RWPE2 (cell line): ENCODE results near the gene CEP72.
"Not testable (repeated sequence)": the region's sequence is repeated elsewhere in the genome, so short reads cannot be mapped to it uniquely, and the experiment has no call there.

Experiments
- ATAC-seq: fragments of 200-7000 bp; cut with Tn5 transposase; 3 replicates; pipeline ENCODE4 v1.9.1; 2021; ENCODE audit warnings: low read depth
- DNase-seq: peaks from one replicate; pipeline ENCODE4 v3.0.0-alpha.2; 2020; ENCODE audit warnings: low spot score
- H3K27ac ChIP-seq: fragments of 450-650 bp; 2 replicates; pipeline ENCODE4 v1.5.1; 2017; ENCODE audit warnings: mild to moderate bottlenecking; ENCODE audit not compliant: poor library complexity, severe bottlenecking
- H3K27me3 ChIP-seq: fragments of 250-450 bp; sonication (Bioruptor Pico); 2 replicates; pipeline ENCODE4 v1.5.1; 2021; ENCODE audit warnings: mild to moderate bottlenecking, moderate library complexity; ENCODE audit not compliant: insufficient read depth, poor library complexity, severe bottlenecking
- H3K36me3 ChIP-seq: fragments of 250-450 bp; sonication (Bioruptor Pico); 2 replicates; pipeline ENCODE4 v1.5.1; 2020; ENCODE audit warnings: low read depth, mild to moderate bottlenecking, moderate library complexity
- H3K4me1 ChIP-seq: fragments of 250-450 bp; sonication (Bioruptor Pico); 2 replicates; pipeline ENCODE4 v1.5.1; 2021; ENCODE audit warnings: mild to moderate bottlenecking, moderate library complexity; ENCODE audit not compliant: insufficient read depth, poor library complexity, severe bottlenecking
- H3K4me3 ChIP-seq: fragments of 250-450 bp; sonication (Bioruptor Pico); 2 replicates; pipeline ENCODE4 v1.5.1; 2021; ENCODE audit warnings: mild to moderate bottlenecking, moderate library complexity; ENCODE audit not compliant: severe bottlenecking
- H3K9me3 ChIP-seq: fragments of 250-450 bp; sonication (Bioruptor Pico); 2 replicates; pipeline ENCODE4 v1.5.1; 2021; ENCODE audit warnings: mild to moderate bottlenecking, moderate library complexity; ENCODE audit not compliant: severe bottlenecking
- CTCF ChIP-seq: fragments of 450-650 bp; IDR thresholded peaks from one replicate; pipeline ENCODE4 v1.5.1; 2017; ENCODE audit warnings: mild to moderate bottlenecking, moderate library complexity; ENCODE audit not compliant: poor library complexity, severe bottlenecking

Gene CEP72

GRCh38 chr5:579746-580366 is 32.3 kb upstream of the CEP72 start:
- Histone ChIP-seq H3K4me3 (no peak overlapping the region), H3K27me3 (peaks cover 59% of the 10 kb centered on the region), H3K36me3 (no peaks in the 10 kb centered on the region), H3K27ac (no peak overlapping the region), H3K4me1 (no peaks in the 10 kb centered on the region), H3K9me3 (no peaks in the 10 kb centered on the region)
- TF ChIP-seq CTCF, result no peak
- no peak for ATAC-seq
- DNase-seq, result no peak

GRCh38 chr5:580436-580835 is 31.7 kb upstream of the CEP72 start:
- Histone ChIP-seq H3K36me3 (no peaks in the 10 kb centered on the region), H3K9me3 (no peaks in the 10 kb centered on the region), H3K4me1 (no peaks in the 10 kb centered on the region), H3K4me3 (no peak overlapping the region), H3K27me3 (peaks cover 59% of the 10 kb centered on the region), H3K27ac (no peak overlapping the region)
- no peak for DNase-seq
- ATAC-seq, result no peak
- no peak for TF ChIP-seq CTCF

GRCh38 chr5:581266-581665 is 30.9 kb upstream of the CEP72 start:
- Histone ChIP-seq H3K27ac (no peak overlapping the region), H3K9me3 (no peaks in the 10 kb centered on the region), H3K36me3 (no peaks in the 10 kb centered on the region), H3K27me3 (peaks cover 62% of the 10 kb centered on the region), H3K4me3 (no peak overlapping the region), H3K4me1 (no peaks in the 10 kb centered on the region)
- TF ChIP-seq CTCF, result no peak
- DNase-seq (no peak), ATAC-seq (no peak)

GRCh38 chr5:581941-582340 is 30.2 kb upstream of the CEP72 start:
- no peak overlapping the region for H3K27ac ChIP-seq
- DNase-seq, result no peak
- H3K4me3 ChIP-seq, result no peak overlapping the region
- no peaks in the 10 kb centered on the region for H3K9me3 ChIP-seq
- no peak for TF ChIP-seq CTCF
- H3K36me3 ChIP-seq, result no peaks in the 10 kb centered on the region
- ATAC-seq, result no peak
- H3K27me3 ChIP-seq, result peaks cover 64% of the 10 kb centered on the region
- H3K4me1 ChIP-seq, result no peaks in the 10 kb centered on the region

GRCh38 chr5:582445-582844 is 29.7 kb upstream of the CEP72 start:
- peaks cover 65% of the 10 kb centered on the region for H3K27me3 ChIP-seq
- not testable (repeated sequence) for H3K4me1 ChIP-seq, H3K9me3 ChIP-seq, DNase-seq, ATAC-seq, H3K4me3 ChIP-seq, H3K36me3 ChIP-seq, H3K27ac ChIP-seq
